Measurements from ENCODE around the gene RASA1. TPM values are rescaled to one million over a fixed set of nuclear protein-coding genes. Genes with fewer than 3 reads are reported as not detected.
A peak's percentile ranks its signal among the peaks of the same experiment; 100 is the strongest.

RASA1 gene
- total RNA-seq, 1 experiment from 2014 or later = 29.6 TPM

- WGBS (ENCODE audit: extremely low coverage, insufficient read length, low lambda C conversion rate) = no CpG with 5 or more reads among the region's 1 CpG
- Mint-ChIP-seq H3K4me3 (no peak overlapping the region), H3K27me3 (ENCODE audit: low read depth) (no peaks in the 10 kb centered on the region; the same call in 1 of the 2 replicates), H3K9me3 (no peaks in the 10 kb centered on the region), H3K4me1 (no peaks in the 10 kb centered on the region), H3K36me3 (ENCODE audit: insufficient read depth in 1 of 3, low read depth in 3 of 3) (no peaks in the 10 kb centered on the region), H3K27ac (no peak overlapping the region)
- TF ChIP-seq CTCF (conservative IDR thresholded peaks at IDR 0.05) = no peak
- Histone ChIP-seq H3K23ac (ENCODE audit: insufficient read length, low read depth, low read length) (no peak overlapping the region), H2BK120ac (ENCODE audit: low read depth, low read length, poor library complexity, severe bottlenecking) (no peak overlapping the region), H3K4ac (ENCODE audit: low read depth, low read length) (no peak overlapping the region), H2BK5ac (ENCODE audit: insufficient read length, low read length) (no peak overlapping the region), H2BK12ac (ENCODE audit: insufficient read length, low read depth, low read length) (no peak overlapping the region), H4K20me1 (ENCODE audit: control insufficient read depth, insufficient read depth, insufficient read length) (no peaks in the 10 kb centered on the region), H3K79me2 (ENCODE audit: insufficient read depth, low read length) (no peaks in the 10 kb centered on the region), H3K18ac (ENCODE audit: insufficient read length, low read depth, low read length) (no peak overlapping the region), H3K56ac (ENCODE audit: insufficient read length, low read depth, low read length) (no peak overlapping the region), H3K14ac (ENCODE audit: insufficient read depth, low read length) (no peak overlapping the region), H3K9ac (ENCODE audit: extremely low read depth, insufficient read length, low read length) (no peak overlapping the region), H3K79me1 (ENCODE audit: insufficient read depth, low read depth, low read length, poor library complexity, severe bottlenecking) (no peaks in the 10 kb centered on the region), H3K27ac (ENCODE audit: insufficient read length, low read depth, low read length) (no peak overlapping the region), H3K4me1 (ENCODE audit: insufficient read depth, low read length) (no peaks in the 10 kb centered on the region), H3K23me2 (ENCODE audit: insufficient read length, low read depth, low read length, poor library complexity, severe bottlenecking) (no peaks in the 10 kb centered on the region), H3T11ph (ENCODE audit: low read length) (no peak overlapping the region), H2AK5ac (ENCODE audit: insufficient read length, low read length) (no peak overlapping the region), H2AFZ (ENCODE audit: low read length) (peak overlapping the region; percentile 22), H3K27me3 (ENCODE audit: insufficient read depth, low read length) (no peaks in the 10 kb centered on the region), H3K4me2 (ENCODE audit: insufficient read depth, insufficient read length, low read length) (no peak overlapping the region), H2BK15ac (ENCODE audit: low read depth, low read length) (no peak overlapping the region), H4K5ac (ENCODE audit: insufficient read length, low read depth, low read length) (no peak overlapping the region), H3K9me3 (ENCODE audit: control insufficient read depth, low read depth, low read length) (no peaks in the 10 kb centered on the region), H4K8ac (replicated peaks; ENCODE audit: insufficient read length, low read depth, low read length) (no peak overlapping the region), H2BK20ac (ENCODE audit: low read depth, low read length, poor library complexity, severe bottlenecking) (no peak overlapping the region), H4K91ac (ENCODE audit: insufficient read length, low read depth, low read length) (no peak overlapping the region)
- no peak for DNase-seq
These were observed 25.4 kb upstream of the RASA1 start for GRCh38 chr5:87242242-87242641.

All from H9 (cell line).